Measurements from ENCODE around the gene PLCL2.
"Not testable (repeated sequence)": the region's sequence is repeated elsewhere in the genome, so short reads cannot be mapped to it uniquely, and the experiment has no call there.

DNA sequence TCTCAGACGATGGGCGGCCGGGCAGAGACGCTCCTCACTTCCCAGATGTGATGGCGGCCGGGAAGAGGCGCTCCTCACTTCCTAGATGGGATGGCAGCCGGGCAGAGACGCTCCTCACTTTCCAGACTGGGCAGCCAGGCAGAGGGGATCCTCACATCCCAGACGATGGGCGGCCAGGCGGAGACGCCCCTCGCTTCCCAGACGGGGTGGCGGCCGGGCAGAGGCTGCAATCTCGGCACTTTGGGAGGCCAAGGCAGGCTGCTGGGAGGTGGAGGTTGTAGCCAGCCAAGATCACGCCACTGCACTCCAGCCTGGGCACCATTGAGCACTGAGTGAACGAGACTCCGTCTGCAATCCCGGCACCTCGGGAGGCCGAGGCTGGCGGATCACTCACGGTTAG is 95.8 kb downstream of the PLCL2 start:
- TF ChIP-seq, protein P1, sequence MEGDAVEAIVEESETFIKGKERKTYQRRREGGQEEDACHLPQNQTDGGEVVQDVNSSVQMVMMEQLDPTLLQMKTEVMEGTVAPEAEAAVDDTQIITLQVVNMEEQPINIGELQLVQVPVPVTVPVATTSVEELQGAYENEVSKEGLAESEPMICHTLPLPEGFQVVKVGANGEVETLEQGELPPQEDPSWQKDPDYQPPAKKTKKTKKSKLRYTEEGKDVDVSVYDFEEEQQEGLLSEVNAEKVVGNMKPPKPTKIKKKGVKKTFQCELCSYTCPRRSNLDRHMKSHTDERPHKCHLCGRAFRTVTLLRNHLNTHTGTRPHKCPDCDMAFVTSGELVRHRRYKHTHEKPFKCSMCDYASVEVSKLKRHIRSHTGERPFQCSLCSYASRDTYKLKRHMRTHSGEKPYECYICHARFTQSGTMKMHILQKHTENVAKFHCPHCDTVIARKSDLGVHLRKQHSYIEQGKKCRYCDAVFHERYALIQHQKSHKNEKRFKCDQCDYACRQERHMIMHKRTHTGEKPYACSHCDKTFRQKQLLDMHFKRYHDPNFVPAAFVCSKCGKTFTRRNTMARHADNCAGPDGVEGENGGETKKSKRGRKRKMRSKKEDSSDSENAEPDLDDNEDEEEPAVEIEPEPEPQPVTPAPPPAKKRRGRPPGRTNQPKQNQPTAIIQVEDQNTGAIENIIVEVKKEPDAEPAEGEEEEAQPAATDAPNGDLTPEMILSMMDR (IDR thresholded peaks at IDR 0.05), result not testable (repeated sequence)
- TF ChIP-seq POLR2A (IDR thresholded peaks at IDR 0.05), result not testable (repeated sequence)
